ENCODE data around the gene ABHD16A. TPM values are rescaled to one million over a fixed set of nuclear protein-coding genes. Genes with fewer than 3 reads are reported as not detected.
A peak's percentile ranks its signal among the peaks of the same experiment; 100 is the strongest.

The ABHD16A gene
- total and polyA plus RNA-seq, 2 of the 13 experiments (the other 11 are each of a cell fraction or from before 2014, with no cell fraction given): 43.5 to 45.4 TPM

DNA sequence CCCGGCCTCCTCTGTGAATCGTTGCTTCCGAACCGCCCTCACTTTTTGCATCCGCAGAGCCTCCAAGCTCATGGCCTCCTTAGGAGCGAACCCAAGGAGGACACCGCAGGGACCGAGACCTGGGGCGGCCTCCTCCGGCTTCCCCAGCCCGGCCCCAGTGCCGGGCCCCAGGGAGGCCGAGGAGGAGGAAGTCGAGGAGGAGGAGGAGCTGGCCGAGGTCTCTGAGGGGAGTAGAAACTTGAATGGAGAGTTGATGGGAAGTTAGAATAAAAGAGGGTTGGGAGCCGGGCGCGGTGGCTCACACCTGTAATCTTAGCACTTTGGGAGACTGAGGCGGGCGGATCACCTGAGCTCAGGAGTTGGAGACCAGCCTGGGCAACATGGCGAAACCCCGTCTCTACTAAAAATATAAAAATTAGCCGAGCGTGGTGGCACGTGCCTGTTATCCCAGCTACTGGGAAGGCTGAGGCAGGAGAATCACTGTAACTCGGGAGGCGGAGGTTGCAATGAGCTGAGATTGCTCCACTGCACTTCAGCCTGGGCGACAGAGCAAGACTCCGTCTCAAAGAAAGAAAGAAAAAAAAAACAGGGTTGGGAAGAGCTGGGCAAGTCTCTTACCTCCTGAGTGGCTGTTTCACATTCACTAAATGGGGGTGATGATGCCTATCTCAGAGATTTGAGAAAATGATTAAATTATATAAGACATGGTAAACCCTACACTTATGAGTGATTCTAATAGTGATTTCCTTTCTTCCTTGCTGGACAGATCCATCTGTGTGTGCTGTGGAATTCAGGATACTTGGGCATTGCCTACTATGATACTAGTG lies 37.5 kb upstream of the ABHD16A start (continued):
- TF ChIP-seq, protein P1, sequence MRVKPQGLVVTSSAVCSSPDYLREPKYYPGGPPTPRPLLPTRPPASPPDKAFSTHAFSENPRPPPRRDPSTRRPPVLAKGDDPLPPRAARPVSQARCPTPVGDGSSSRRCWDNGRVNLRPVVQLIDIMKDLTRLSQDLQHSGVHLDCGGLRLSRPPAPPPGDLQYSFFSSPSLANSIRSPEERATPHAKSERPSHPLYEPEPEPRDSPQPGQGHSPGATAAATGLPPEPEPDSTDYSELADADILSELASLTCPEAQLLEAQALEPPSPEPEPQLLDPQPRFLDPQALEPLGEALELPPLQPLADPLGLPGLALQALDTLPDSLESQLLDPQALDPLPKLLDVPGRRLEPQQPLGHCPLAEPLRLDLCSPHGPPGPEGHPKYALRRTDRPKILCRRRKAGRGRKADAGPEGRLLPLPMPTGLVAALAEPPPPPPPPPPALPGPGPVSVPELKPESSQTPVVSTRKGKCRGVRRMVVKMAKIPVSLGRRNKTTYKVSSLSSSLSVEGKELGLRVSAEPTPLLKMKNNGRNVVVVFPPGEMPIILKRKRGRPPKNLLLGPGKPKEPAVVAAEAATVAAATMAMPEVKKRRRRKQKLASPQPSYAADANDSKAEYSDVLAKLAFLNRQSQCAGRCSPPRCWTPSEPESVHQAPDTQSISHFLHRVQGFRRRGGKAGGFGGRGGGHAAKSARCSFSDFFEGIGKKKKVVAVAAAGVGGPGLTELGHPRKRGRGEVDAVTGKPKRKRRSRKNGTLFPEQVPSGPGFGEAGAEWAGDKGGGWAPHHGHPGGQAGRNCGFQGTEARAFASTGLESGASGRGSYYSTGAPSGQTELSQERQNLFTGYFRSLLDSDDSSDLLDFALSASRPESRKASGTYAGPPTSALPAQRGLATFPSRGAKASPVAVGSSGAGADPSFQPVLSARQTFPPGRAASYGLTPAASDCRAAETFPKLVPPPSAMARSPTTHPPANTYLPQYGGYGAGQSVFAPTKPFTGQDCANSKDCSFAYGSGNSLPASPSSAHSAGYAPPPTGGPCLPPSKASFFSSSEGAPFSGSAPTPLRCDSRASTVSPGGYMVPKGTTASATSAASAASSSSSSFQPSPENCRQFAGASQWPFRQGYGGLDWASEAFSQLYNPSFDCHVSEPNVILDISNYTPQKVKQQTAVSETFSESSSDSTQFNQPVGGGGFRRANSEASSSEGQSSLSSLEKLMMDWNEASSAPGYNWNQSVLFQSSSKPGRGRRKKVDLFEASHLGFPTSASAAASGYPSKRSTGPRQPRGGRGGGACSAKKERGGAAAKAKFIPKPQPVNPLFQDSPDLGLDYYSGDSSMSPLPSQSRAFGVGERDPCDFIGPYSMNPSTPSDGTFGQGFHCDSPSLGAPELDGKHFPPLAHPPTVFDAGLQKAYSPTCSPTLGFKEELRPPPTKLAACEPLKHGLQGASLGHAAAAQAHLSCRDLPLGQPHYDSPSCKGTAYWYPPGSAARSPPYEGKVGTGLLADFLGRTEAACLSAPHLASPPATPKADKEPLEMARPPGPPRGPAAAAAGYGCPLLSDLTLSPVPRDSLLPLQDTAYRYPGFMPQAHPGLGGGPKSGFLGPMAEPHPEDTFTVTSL (CRISPR knock-in tag; IDR thresholded peaks at IDR 0.05; ENCODE audit: borderline replicate concordance): no peak
- TF ChIP-seq ZNF260 (CRISPR knock-in tag; IDR thresholded peaks at IDR 0.05; ENCODE audit: borderline replicate concordance, low read depth) (no peak), EHMT2 (IDR thresholded peaks at IDR 0.05; ENCODE audit: borderline replicate concordance, low read depth, low read length) (no peak), ATF1 (CRISPR knock-in tag; IDR thresholded peaks at IDR 0.05) (no peak), MZF1 (CRISPR knock-in tag; IDR thresholded peaks at IDR 0.05; ENCODE audit: borderline replicate concordance) (0 out of 2 replicates have a peak, but pooled peaks have one; percentile 2), ZBTB3 (CRISPR knock-in tag; IDR thresholded peaks at IDR 0.05; ENCODE audit: borderline replicate concordance, low read depth) (no peak), ZNF761 (CRISPR knock-in tag; conservative IDR thresholded peaks at IDR 0.05) (no peak), ARHGAP35 (CRISPR knock-in tag; IDR thresholded peaks at IDR 0.05; ENCODE audit: borderline replicate concordance) (no peak; the same call in 1 of the 2 replicates), HHEX (CRISPR knock-in tag; IDR thresholded peaks at IDR 0.05) (no peak), HNRNPK (IDR thresholded peaks at IDR 0.05; ENCODE audit: low read depth, low read length, poor library complexity, severe bottlenecking) (no peak), ZNF138 (CRISPR knock-in tag; IDR thresholded peaks at IDR 0.05; ENCODE audit: low read depth) (0 out of 2 replicates have a peak, but pooled peaks have one; percentile 39), SIN3A (IDR thresholded peaks at IDR 0.05; ENCODE audit: borderline replicate concordance, low read depth, low read length) (no peak), DMAP1 (CRISPR knock-in tag; IDR thresholded peaks at IDR 0.05) (no peak)
- TF ChIP-seq, protein P2, sequence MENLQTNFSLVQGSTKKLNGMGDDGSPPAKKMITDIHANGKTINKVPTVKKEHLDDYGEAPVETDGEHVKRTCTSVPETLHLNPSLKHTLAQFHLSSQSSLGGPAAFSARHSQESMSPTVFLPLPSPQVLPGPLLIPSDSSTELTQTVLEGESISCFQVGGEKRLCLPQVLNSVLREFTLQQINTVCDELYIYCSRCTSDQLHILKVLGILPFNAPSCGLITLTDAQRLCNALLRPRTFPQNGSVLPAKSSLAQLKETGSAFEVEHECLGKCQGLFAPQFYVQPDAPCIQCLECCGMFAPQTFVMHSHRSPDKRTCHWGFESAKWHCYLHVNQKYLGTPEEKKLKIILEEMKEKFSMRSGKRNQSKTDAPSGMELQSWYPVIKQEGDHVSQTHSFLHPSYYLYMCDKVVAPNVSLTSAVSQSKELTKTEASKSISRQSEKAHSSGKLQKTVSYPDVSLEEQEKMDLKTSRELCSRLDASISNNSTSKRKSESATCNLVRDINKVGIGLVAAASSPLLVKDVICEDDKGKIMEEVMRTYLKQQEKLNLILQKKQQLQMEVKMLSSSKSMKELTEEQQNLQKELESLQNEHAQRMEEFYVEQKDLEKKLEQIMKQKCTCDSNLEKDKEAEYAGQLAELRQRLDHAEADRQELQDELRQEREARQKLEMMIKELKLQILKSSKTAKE (CRISPR knock-in tag; IDR thresholded peaks at IDR 0.05; ENCODE audit: borderline replicate concordance): no peak
- TF ChIP-seq, protein P3, sequence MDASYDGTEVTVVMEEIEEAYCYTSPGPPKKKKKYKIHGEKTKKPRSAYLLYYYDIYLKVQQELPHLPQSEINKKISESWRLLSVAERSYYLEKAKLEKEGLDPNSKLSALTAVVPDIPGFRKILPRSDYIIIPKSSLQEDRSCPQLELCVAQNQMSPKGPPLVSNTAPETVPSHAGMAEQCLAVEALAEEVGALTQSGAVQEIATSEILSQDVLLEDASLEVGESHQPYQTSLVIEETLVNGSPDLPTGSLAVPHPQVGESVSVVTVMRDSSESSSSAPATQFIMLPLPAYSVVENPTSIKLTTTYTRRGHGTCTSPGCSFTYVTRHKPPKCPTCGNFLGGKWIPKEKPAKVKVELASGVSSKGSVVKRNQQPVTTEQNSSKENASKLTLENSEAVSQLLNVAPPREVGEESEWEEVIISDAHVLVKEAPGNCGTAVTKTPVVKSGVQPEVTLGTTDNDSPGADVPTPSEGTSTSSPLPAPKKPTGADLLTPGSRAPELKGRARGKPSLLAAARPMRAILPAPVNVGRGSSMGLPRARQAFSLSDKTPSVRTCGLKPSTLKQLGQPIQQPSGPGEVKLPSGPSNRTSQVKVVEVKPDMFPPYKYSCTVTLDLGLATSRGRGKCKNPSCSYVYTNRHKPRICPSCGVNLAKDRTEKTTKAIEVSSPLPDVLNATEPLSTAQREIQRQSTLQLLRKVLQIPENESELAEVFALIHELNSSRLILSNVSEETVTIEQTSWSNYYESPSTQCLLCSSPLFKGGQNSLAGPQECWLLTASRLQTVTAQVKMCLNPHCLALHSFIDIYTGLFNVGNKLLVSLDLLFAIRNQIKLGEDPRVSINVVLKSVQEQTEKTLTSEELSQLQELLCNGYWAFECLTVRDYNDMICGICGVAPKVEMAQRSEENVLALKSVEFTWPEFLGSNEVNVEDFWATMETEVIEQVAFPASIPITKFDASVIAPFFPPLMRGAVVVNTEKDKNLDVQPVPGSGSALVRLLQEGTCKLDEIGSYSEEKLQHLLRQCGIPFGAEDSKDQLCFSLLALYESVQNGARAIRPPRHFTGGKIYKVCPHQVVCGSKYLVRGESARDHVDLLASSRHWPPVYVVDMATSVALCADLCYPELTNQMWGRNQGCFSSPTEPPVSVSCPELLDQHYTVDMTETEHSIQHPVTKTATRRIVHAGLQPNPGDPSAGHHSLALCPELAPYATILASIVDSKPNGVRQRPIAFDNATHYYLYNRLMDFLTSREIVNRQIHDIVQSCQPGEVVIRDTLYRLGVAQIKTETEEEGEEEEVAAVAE (CRISPR knock-in tag; IDR thresholded peaks at IDR 0.05; ENCODE audit: borderline replicate concordance): no peak
